CD4-positive, CD25-positive, alpha-beta regulatory T cell (primary cell): Measurements from ENCODE around the gene CXorf49. TPM values are rescaled to one million over a fixed set of nuclear protein-coding genes. Genes with fewer than 3 reads are reported as not detected.
"Not testable (repeated sequence)": the region's sequence is repeated elsewhere in the genome, so short reads cannot be mapped to it uniquely, and the experiment has no call there.

Experiments used
- ATAC-seq, 2 donors: fragments of 150-1000 bp; cut with Tn5 transposase; one replicate each; pipeline ENCODE4 v1.10.0; 2021; ENCODE audit warnings: low read depth in 2 of 2, moderate number of reproducible peaks in 2 of 2, moderate library complexity in 1 of 2
- DNase-seq, 3 donors: peaks; one replicate each; pipeline versions ENCODE4 v3.0.0 to v3.0.0-alpha.2; 2012 to 2022; ENCODE audit warnings: mixed read lengths in 1 of 3
- H3K27ac ChIP-seq: one replicate; pipeline ENCODE4 v1.7.0; 2013; ENCODE audit warnings: mild to moderate bottlenecking, low read length; ENCODE audit not compliant: insufficient read depth, poor library complexity, severe bottlenecking
- H3K27me3 ChIP-seq: one replicate; pipeline ENCODE4 v1.7.0; 2013; ENCODE audit warnings: low read length; ENCODE audit not compliant: control insufficient read depth, insufficient read depth
- H3K36me3 ChIP-seq: one replicate; pipeline ENCODE4 v1.7.0; 2013; ENCODE audit warnings: mild to moderate bottlenecking, low read length, moderate library complexity; ENCODE audit not compliant: control insufficient read depth, insufficient read depth
- H3K4me1 ChIP-seq: 2 replicates; pipeline ENCODE4 v1.7.0; 2013; ENCODE audit warnings: mild to moderate bottlenecking, low read length; ENCODE audit not compliant: insufficient read depth, control insufficient read depth, poor library complexity, severe bottlenecking
- H3K4me3 ChIP-seq: one replicate; pipeline ENCODE4 v1.7.0; 2013; ENCODE audit warnings: low read depth, mild to moderate bottlenecking, low read length, moderate library complexity
- H3K9me3 ChIP-seq, 2 experiments: 1 replicate in 1 of 2; 2 replicates in 1 of 2; pipeline ENCODE4 v1.7.0; 2013; ENCODE audit warnings: low read length in 2 of 2, mild to moderate bottlenecking in 1 of 2, moderate library complexity in 1 of 2; ENCODE audit not compliant: control insufficient read depth in 2 of 2
- H3K27ac Mint-ChIP-seq, 3 donors: one replicate each; pipeline ENCODE4 v1.8.0; 2020 to 2022; ENCODE audit warnings: mild to moderate bottlenecking in 3 of 3, mixed read lengths in 3 of 3, moderate library complexity in 2 of 3
- H3K27me3 Mint-ChIP-seq: one replicate; pipeline ENCODE4 v1.8.0; 2022; ENCODE audit warnings: mild to moderate bottlenecking, mixed read lengths
- H3K36me3 Mint-ChIP-seq: one replicate; pipeline ENCODE4 v1.8.0; 2020; ENCODE audit warnings: mixed read lengths
- H3K4me1 Mint-ChIP-seq, 4 donors: one replicate each; pipeline ENCODE4 v1.8.0; 2020 to 2022; ENCODE audit warnings: mixed read lengths in 4 of 4, mild to moderate bottlenecking in 1 of 4
- H3K4me3 Mint-ChIP-seq, 4 donors: one replicate each; pipeline ENCODE4 v1.8.0; 2020 to 2022; ENCODE audit warnings: mild to moderate bottlenecking in 4 of 4, mixed read lengths in 4 of 4, moderate library complexity in 3 of 4
- H3K9me3 Mint-ChIP-seq, 7 donors: one replicate each; pipeline ENCODE4 v1.8.0; 2020 to 2022; ENCODE audit warnings: mixed read lengths in 7 of 7, mild to moderate bottlenecking in 3 of 7, moderate library complexity in 2 of 7
- polyA plus RNA-seq, 4 donors: library from polyadenylated mRNA; unstranded; fragments of 300-500 nt; fragmentation: Illumina TruSeq; gene quantifications; one replicate each; pipeline ENCODE4 v1.2.3, GENCODE V29; 2021
- total RNA-seq: library from RNA; stranded (reverse); gene quantifications from one replicate; pipeline ENCODE4 v1.2.3, GENCODE V29; 2022

The CXorf49 gene
- total RNA-seq (not detected), polyA plus RNA-seq (not detected)

- not testable (repeated sequence) for H3K27me3 Mint-ChIP-seq, H3K36me3 ChIP-seq, H3K4me3 ChIP-seq, H3K9me3 Mint-ChIP-seq, H3K27me3 ChIP-seq, DNase-seq, H3K4me1 ChIP-seq, H3K4me3 Mint-ChIP-seq, H3K9me3 ChIP-seq, H3K27ac Mint-ChIP-seq, H3K27ac ChIP-seq, ATAC-seq, H3K4me1 Mint-ChIP-seq, H3K36me3 Mint-ChIP-seq
Observed at GRCh38 chrX:71718185-71718584, at the start of gene CXorf49. Gene CXorf49 (minus strand): TSS chrX:71718285. CDS start chrX:71718151, 134 bp downstream.

DNA sequence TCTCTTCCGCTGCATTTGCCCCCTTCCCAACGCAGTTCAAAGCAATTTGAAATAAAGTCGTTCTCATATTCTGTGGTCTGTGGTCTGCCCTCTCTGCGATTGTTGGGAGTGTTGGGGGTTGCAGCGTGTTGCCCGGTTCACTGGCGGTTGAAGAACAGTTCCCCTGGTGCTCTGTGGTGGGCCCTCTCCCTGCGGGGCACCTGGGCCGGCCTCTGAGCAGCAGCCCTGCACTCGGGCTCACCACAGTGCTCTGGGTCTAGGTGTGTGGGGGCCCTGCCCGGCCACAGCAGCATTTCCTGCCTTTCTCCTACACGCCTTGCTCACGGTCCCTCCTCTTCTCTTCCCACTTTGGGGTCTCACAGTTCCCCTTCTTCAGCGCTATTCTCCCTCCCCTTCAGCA lies 49.0 kb upstream of the CXorf49 start:
- not testable (repeated sequence) for DNase-seq, H3K9me3 ChIP-seq, H3K27me3 ChIP-seq, H3K4me1 Mint-ChIP-seq, H3K4me1 ChIP-seq, H3K36me3 ChIP-seq, H3K27ac Mint-ChIP-seq, H3K4me3 Mint-ChIP-seq, H3K9me3 Mint-ChIP-seq, ATAC-seq, H3K36me3 Mint-ChIP-seq, H3K4me3 ChIP-seq, H3K27me3 Mint-ChIP-seq, H3K27ac ChIP-seq

DNA sequence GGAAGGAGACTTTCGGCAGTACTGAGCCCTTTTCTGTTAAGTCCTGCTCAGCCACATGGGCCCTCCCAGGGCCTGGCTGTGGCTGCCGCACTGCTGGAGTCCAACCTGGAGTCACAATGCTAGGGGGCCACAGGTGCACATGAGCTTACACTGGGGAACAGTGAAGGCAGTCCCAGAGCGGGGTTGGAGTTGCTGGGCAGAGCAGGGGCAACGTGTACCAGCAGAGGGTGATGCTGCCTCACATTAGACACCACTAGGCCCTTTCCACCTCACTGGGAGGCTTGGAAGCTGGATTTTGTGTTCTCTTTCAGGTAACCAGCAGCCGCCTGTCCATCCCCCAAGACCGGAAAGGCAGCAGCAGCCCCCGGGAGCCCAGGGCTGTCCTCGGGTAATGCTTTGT lies 47.5 kb upstream of the CXorf49 start:
- not testable (repeated sequence) for H3K4me3 Mint-ChIP-seq, H3K27me3 Mint-ChIP-seq, H3K9me3 ChIP-seq, H3K36me3 Mint-ChIP-seq, H3K27ac ChIP-seq, H3K27me3 ChIP-seq, H3K36me3 ChIP-seq, H3K9me3 Mint-ChIP-seq, H3K4me3 ChIP-seq, ATAC-seq, DNase-seq, H3K4me1 Mint-ChIP-seq, H3K4me1 ChIP-seq, H3K27ac Mint-ChIP-seq

DNA sequence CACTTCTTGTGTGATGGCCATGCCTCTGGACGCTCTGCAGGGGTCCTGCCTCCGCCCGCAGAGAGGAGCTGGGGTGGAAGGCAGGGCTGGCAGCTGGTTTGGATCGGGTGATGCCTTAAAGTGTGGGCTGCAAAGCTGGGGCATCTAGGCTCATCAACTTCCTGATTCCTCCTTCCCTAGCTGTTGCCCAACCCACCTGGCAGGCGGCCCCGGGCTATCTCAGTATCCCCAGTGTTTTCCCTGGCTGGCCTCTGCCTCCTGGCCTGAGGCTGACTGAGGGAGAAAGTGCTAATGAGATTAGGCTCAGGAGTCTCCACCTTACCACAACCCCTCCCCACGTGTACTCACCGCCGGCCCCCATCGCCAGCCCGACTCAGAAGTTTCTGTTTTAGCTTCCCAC lies 46.7 kb upstream of the CXorf49 start:
- not testable (repeated sequence) for H3K9me3 Mint-ChIP-seq, DNase-seq, H3K4me1 Mint-ChIP-seq, H3K4me1 ChIP-seq, H3K27me3 Mint-ChIP-seq, H3K4me3 ChIP-seq, H3K36me3 ChIP-seq, H3K27me3 ChIP-seq, H3K27ac ChIP-seq, H3K9me3 ChIP-seq, H3K4me3 Mint-ChIP-seq, H3K27ac Mint-ChIP-seq, ATAC-seq, H3K36me3 Mint-ChIP-seq

- not testable (repeated sequence) for H3K27me3 ChIP-seq, H3K36me3 Mint-ChIP-seq, H3K4me3 Mint-ChIP-seq, H3K4me3 ChIP-seq, H3K36me3 ChIP-seq, H3K27ac ChIP-seq, H3K4me1 ChIP-seq, H3K27me3 Mint-ChIP-seq, H3K9me3 Mint-ChIP-seq, H3K9me3 ChIP-seq, DNase-seq, H3K4me1 Mint-ChIP-seq, ATAC-seq, H3K27ac Mint-ChIP-seq
Observed at GRCh38 chrX:71763049-71763448, 45.0 kb upstream of the CXorf49 start, which contains the start of gene CXorf49B. Gene CXorf49B (plus strand): TSS chrX:71763349. CDS start chrX:71763424, 75 bp downstream.

DNA sequence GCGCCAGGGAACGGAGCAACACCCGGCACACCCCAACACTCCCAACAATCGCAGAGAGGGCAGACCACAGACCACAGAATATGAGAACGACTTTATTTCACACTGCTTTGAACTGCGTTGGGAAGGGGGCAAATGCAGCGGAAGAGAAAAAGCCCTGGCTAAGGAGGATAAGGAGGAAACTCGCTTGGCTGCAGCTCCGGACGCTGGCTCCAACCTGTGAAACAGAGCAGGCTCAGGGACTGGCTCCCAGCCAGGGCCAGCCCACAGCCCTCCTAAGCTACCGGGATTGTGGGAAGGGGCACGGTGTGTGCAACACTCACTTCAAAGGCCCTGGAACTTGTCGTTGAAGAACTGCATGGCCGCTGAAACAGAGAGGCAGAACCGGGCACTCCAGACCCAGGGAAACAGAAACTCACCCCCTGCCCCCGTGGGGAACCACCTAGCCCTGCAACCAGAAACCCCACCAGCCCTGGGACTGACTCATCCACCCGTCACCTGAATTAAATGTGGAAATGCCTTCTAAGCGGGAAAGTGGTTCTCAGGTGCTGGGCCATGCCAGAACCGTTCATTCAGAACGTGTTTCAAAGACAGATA lies 42.7 kb upstream of the CXorf49 start:
- not testable (repeated sequence) for H3K36me3 Mint-ChIP-seq, H3K27me3 Mint-ChIP-seq, H3K9me3 Mint-ChIP-seq, DNase-seq, H3K36me3 ChIP-seq, H3K4me3 Mint-ChIP-seq, H3K27ac Mint-ChIP-seq, H3K27ac ChIP-seq, H3K4me1 Mint-ChIP-seq, H3K9me3 ChIP-seq, H3K4me3 ChIP-seq, H3K4me1 ChIP-seq, ATAC-seq, H3K27me3 ChIP-seq

- not testable (repeated sequence) for H3K27ac ChIP-seq, H3K4me3 Mint-ChIP-seq, H3K27me3 ChIP-seq, H3K27me3 Mint-ChIP-seq, H3K4me3 ChIP-seq, H3K36me3 Mint-ChIP-seq, H3K4me1 Mint-ChIP-seq, DNase-seq, H3K9me3 ChIP-seq, H3K36me3 ChIP-seq, H3K9me3 Mint-ChIP-seq, H3K27ac Mint-ChIP-seq, ATAC-seq, H3K4me1 ChIP-seq
Observed at GRCh38 chrX:71720289-71720886, 2.3 kb upstream of the CXorf49 start.

DNA sequence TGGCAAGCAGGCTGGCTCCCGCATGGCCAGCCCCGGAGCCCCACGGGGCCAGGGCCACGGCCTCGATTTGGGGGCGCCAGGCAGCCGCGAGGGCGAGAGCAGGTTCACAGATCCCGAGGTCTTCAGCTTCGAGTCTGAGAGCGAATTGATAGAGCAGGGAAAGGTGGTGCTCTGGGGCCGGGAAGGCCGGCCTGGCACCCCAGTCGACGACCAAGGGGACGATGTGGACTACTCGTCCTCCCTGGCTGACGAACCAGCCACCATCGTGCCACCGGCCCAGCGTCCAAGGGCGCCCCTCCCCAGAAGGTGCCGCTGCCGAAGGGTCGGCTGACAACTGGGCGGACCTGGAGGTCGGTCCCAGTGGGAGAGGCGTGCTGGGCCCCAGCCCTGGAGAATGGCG lies 1.1 kb upstream of the CXorf49 start:
- DNase-seq, H3K27ac ChIP-seq, H3K4me1 Mint-ChIP-seq, H3K36me3 Mint-ChIP-seq, H3K27me3 Mint-ChIP-seq, H3K27me3 ChIP-seq, H3K4me3 ChIP-seq, H3K4me1 ChIP-seq, H3K27ac Mint-ChIP-seq, H3K9me3 ChIP-seq, ATAC-seq, H3K9me3 Mint-ChIP-seq, H3K4me3 Mint-ChIP-seq, H3K36me3 ChIP-seq: not testable (repeated sequence)
